GM21528 (cell line): ENCODE data around the gene GNGT1.

Experiments used
- ATAC-seq: cut with Tn5 transposase; IDR thresholded peaks from one replicate; pipeline ENCODE4 v1.9.1; 2021; ENCODE audit warnings: mild to moderate bottlenecking, moderate library complexity; ENCODE audit not compliant: unreplicated experiment, low FRiP score

GNGT1 gene

DNA sequence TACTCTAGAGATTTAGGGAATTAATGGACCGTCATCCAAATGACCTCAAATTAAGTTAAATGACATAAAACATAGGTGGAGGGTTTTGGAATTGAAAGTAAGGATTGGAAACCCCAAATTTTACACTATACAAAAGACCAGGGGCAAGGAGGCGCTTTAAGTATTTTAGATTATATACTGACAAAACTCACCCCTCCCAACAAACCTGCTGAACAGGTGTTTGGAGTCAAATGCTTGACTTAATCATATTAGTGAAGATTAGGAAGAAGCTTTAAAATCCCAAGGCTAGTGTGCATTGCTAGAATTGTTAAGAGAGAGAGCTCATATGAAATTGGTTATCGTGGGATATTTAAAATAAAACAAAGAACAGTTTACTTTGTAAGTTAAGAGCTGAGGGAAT is at the start of gene GNGT1:
Gene GNGT1 (plus strand): TSS at position 301 of the 400 bp plus-strand sequence. CDS start 180 bp downstream, outside the sequence.
- ATAC-seq = no peak

DNA sequence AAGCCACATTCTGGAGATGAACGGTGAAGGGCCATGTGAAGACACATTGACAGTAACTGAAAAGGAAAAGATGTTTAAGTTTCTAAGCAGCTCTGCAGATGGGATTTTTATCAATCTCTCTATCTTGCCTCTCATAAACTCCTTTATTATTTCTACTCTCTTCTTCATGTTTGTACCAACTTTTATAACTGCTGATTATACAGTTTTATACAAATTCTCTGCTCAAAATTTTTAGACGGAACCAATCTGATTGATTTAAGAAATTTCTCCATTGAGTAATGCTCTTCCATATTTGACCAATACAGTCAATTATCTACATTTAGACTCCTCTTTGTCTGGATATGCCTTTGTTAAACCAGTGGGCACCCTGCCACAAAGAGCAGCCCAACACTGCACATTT is 47.5 kb upstream of the GNGT1 start:
- ATAC-seq = no peak

- ATAC-seq = no peak
These were observed 46.1 kb upstream of the GNGT1 start for GRCh38 chr7:93860261-93860660.

- ATAC-seq = no peak
These were observed 44.9 kb upstream of the GNGT1 start for GRCh38 chr7:93861325-93861949.

DNA sequence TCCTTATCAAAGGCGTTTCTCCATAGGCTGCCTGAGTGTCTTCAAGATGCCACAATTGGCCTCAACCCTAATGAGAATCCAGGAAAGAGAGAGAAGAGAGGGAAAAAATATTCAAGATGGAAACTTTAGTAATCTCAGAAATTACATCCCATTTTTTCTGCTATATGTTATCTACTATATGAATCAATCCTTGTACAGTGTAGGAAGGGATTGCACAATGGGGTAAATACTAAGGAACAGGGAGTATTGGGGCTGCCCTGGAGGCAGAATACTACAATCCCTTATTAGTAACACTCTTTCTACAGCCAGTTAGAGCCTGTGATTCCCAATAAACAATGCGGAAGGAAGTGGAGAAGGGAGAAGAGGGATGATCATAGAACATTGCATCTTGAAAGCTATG is 43.7 kb upstream of the GNGT1 start:
- ATAC-seq = no peak

- ATAC-seq = no peak
These were observed 39.5 kb upstream of the GNGT1 start for GRCh38 chr7:93866886-93867285.

DNA sequence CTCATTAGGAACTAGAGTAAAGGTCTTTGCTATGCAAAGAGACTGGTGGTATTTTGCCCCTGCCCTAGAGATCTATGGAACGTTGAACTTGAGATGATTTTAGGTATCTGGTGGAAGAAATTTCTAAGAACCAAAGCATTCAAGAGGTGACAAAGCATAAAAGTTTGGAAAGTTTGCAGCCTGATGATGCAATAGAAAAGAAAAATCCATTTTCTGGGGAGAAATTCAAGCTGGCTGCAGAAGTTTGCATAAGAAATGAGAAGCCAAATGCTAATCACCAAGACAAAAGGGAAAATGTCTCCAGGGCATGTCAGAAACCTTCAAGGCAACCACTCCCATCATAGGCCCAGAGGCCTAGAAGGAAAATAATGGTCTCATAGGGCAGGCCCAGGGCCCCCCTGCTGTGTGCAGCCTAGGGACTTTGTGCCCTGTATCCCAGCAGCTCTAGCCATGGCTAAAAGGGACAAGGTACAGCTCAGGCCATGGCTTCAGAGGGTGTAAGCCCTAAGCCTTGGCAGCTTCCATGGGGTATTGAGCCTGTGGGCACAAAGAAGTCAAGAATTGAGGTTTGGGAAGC is 32.3 kb upstream of the GNGT1 start:
- no peak for ATAC-seq

DNA sequence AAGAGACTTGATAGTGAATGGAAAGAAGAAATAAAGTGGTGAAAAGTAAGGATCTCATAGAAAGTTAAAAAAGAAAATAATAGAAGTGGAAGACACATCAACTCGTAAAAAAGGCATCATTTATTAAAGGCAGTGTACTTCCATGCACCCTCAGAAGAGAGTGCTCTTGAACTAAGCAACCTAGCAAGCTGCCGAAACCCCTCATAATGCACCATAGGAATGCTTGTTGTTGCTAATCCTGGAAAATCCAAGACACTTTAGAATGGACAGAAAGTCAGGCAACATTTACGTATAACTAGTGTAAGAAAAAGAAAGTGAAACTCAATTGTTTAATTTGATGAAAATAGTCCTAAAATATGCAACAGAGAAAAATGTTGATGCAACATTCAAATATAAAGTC is 28.6 kb upstream of the GNGT1 start:
- no peak for ATAC-seq

- no peak for ATAC-seq
These were observed 27.0 kb upstream of the GNGT1 start for GRCh38 chr7:93879356-93879755.

DNA sequence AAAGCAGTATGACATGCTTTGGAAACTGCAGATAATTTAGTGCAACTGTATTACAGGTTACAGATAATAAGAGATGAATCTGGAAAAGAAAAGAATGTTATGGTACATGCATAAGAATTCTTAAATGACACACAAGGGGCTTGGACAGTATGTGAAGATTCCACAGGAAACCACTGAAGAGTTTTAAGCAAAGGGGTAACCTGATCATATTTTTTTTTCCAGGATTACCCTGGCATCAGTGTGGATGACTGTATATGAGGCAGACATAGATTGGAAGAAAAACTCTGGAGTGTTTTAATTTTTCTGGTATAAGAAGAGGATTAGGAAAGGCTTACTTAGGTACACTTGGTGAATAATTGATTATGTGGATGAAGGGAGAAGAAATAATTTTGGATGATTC is 23.9 kb upstream of the GNGT1 start:
- ATAC-seq = no peak

- ATAC-seq = no peak
These were observed 23.1 kb upstream of the GNGT1 start for GRCh38 chr7:93883078-93883916.

DNA sequence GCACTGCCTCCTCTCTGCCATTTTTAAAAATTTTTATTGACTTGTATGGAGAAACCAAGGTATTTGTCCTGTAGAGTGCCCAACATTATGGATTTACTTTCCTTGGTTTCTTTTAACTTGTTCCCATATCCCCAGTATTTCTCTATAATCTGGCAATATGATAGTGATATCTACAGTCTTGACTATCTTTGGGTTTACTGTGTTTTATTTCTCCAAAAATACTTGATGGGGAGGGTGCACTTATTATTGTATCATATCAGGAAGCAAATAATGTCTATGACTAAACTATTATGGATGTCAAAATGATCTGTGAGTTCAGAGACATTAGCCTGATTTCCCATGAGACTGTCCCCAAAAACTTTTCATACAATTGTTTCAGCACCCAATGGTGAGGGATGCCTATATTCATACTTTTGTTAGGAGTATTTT is 22.4 kb upstream of the GNGT1 start:
- no peak for ATAC-seq

DNA sequence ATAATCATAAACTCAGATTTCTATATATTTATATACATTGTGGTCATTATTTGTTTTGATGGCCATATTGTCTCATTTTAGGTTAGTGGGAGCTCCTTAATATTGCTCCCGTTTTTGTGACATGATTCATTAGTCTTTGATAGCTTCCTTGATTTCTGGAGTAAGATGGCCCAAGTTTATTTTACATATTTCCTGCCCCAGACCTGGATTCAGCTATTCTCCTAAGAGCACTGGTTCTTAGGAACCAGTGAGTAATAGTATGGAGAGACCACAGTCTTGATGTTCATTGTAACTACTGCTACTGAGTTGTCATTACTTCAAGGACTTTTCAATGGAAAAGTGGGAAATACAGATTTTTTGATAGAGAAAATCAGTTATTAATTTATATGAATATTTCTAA is 21.8 kb upstream of the GNGT1 start:
- ATAC-seq = no peak

DNA sequence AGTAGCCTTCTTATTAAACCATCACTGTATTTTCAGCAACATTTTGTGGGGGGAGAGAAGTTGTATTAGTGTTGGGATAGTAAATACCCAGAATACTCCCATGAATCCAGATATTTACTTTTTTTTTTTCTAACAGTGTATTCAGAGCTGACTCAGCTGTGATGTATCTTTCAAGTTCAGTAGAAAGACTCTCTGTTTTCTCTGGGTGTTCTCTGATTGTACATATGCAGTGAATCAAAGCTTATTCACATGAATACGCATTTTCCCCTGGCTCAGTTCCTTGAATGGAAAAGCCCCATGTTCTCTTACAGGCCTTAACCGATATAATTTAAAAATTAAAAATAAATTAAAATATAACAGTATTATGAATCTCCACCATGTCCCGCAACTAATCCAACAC is 17.1 kb upstream of the GNGT1 start:
- no peak for ATAC-seq

DNA sequence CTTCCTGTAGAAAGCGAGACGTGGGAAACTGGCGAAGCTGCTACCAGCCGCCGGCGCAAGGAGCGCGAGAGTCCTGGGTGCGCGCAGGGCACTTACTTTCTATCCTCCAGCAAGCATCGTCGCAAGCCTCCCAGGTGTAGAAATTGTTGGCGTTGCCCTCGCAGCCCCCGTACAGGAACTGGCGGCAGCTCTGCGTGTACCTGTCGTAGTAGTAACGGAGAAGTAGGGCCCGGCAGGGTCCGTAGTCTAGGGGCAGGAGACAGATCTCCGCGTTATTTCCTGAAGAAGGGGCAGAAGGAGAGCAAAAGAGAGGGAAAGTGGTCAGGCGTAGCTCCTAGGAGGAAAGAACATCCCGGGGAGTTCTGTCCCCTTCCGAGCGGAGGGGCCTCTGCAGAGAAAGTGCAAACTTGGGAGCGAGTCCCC is 16.3 kb upstream of the GNGT1 start:
- ATAC-seq = peak; percentile 75

DNA sequence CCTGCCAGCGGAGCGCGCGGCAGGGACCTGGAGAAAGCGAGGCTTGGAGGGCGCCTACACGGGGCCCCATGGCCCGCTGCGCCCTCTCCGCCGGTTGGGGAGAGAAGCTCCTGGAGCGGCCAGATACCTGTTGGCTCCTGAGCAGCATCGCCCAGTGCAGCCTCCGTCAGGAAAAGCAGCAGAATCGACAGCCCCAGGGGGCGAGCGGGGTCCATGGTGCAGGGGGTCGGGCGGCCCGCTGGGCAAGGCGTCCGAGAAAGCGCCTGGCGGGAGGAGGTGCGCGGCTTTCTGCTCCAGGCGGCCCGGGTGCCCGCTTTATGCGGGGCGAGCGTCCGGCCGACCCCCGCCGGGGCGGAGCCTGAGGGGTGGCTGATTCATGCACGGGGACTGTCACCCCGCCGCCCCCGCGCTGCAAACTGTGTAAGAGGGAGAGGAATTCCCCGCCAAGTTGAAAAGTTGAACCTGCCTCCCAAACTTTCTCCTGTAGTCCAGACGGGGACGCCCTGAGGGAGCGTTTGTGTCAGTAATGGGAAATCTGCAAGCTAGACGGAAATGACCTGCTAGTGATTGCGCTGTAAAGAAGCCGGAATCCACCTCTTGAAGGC is 15.8 kb upstream of the GNGT1 start, which contains the start of gene TFPI2:
Gene TFPI2 (minus strand): TSS at position 290 of the 605 bp plus-strand sequence. CDS start 75 bp downstream, at position 215.
- ATAC-seq = peak; percentile 47

GRCh38 chr7:93894426-93894825 is 11.9 kb upstream of the GNGT1 start:
- ATAC-seq = no peak

DNA sequence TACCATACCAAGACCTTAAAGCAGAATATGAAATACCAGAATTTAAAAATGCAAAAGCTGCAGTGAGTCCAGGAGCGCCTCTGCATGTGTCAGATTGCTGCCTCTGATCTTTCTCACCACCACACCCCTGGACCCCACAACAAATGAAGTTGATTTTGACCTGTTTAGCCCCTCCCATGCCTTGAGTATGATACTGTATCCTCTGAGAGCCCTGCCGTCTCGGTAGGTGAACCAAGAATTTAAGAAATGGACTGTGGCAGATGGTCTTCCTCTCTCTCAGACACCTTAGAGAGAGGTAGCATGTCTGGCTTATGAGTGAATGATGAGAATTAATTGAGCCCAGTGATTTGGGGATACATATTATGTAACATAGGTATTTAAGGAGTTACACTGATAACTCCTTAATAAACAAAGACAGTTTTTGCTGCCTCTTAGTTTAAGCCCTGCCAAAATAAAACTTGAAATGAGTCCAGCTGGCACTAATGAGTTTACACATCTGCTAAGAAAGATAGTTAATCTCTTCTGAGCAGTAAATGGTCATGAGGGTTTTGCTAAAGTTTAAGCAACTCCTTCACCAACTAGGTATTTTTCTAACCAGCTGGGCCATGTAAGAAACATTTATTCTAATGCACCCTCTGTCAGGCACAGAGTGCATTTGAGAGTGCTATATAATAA is 11.3 kb upstream of the GNGT1 start:
- ATAC-seq = no peak

DNA sequence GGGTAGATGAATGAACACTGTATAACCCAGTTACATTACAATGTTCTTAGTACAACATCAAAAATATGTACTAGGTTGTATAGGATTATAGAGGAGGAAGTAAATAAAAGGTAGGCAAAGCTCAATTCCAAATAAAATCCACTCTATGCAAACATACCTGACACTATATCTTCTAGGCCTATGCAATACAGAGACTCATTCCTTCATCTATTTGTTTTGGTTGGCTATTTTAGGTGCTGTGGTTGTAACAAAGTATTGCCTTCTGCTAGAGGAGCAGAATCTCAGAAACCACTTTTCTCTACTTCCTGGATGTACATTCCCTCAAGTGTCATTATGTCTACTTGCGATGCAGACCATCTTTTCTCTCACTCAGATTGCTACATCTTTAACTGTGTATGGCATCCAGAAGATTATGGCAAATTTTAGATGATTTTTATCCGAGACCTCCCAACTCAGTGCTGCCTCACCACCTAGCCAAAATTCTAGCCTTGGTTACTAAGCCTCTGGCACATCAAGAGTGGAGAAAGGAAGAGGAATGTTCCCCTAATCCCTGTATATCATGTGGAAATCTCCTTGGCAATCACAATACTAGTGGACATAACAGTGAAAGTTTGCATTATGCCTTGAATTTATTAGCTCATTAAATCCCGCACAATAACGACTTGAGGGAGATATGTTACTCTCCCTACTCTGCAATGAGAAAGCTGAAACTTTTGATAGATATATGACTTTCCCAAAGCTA is 10.3 kb upstream of the GNGT1 start:
- ATAC-seq = no peak

- no peak for ATAC-seq
These were observed 8.7 kb upstream of the GNGT1 start for GRCh38 chr7:93897680-93898079.
